ENCODE data around the gene TCF3.

The TCF3 gene

GRCh38 chr19:1580957-1581356 lies 71.5 kb downstream of the TCF3 start:
- no peak for DNase-seq (ENCODE audit: low spot score)

- DNase-seq (ENCODE audit: low spot score): no peak
These were observed 72.0 kb downstream of the TCF3 start for GRCh38 chr19:1580382-1580781.

GRCh38 chr19:1579222-1579621 lies 73.2 kb downstream of the TCF3 start:
- DNase-seq (ENCODE audit: low spot score): no peak

GRCh38 chr19:1577929-1578618 lies 74.3 kb downstream of the TCF3 start:
- no peak for DNase-seq (ENCODE audit: low spot score)

- DNase-seq (ENCODE audit: low spot score): no peak
These were observed 75.1 kb downstream of the TCF3 start for GRCh38 chr19:1577090-1577928.

GRCh38 chr19:1576242-1577089 lies 75.9 kb downstream of the TCF3 start:
- no peak for DNase-seq (ENCODE audit: low spot score)

- no peak for DNase-seq (ENCODE audit: low spot score)
These were observed 76.8 kb downstream of the TCF3 start for GRCh38 chr19:1575323-1576241.

- DNase-seq (ENCODE audit: low spot score): no peak
These were observed 77.9 kb downstream of the TCF3 start for GRCh38 chr19:1574354-1575136.

GRCh38 chr19:1572795-1573194 lies 79.6 kb downstream of the TCF3 start:
- no peak for DNase-seq (ENCODE audit: low spot score)

GRCh38 chr19:1571358-1571757 lies 81.1 kb downstream of the TCF3 start:
- DNase-seq (ENCODE audit: low spot score): no peak

- no peak for DNase-seq (ENCODE audit: low spot score)
These were observed 81.6 kb downstream of the TCF3 start for GRCh38 chr19:1570836-1571235.

- no peak for DNase-seq (ENCODE audit: low spot score)
These were observed 82.4 kb downstream of the TCF3 start for GRCh38 chr19:1569997-1570396.

GRCh38 chr19:1568320-1569019 lies 83.9 kb downstream of the TCF3 start, which contains the start of gene MEX3D:
Gene MEX3D, minus strand, starts transcription at chr19:1568325. Its CDS starts 267 bp downstream, at chr19:1568058.
- peak; percentile 98 for DNase-seq (ENCODE audit: low spot score)

- peak; percentile 55 for DNase-seq (ENCODE audit: low spot score)
These were observed 84.6 kb downstream of the TCF3 start for GRCh38 chr19:1567848-1568227.

- DNase-seq (ENCODE audit: low spot score): peak; percentile 71
These were observed 85.1 kb downstream of the TCF3 start for GRCh38 chr19:1567116-1567847.

- DNase-seq (ENCODE audit: low spot score): peak; percentile 96
These were observed 85.9 kb downstream of the TCF3 start for GRCh38 chr19:1566392-1567115.

GRCh38 chr19:1563251-1563650 lies 89.2 kb downstream of the TCF3 start:
- DNase-seq (ENCODE audit: low spot score): no peak

GRCh38 chr19:1561236-1561842 lies 91.1 kb downstream of the TCF3 start:
- no peak for DNase-seq (ENCODE audit: low spot score)

Data from HuH-7.5 (cell line).